ENCODE results near the gene ACSL4. TPM values are rescaled to one million over a fixed set of nuclear protein-coding genes. Genes with fewer than 3 reads are reported as not detected.

ACSL4 gene
- total RNA-seq, 6 experiments from 2014 or later, result 1.8 to 76.7 (median 5.3) TPM

GRCh38 chrX:109635146-109635545, 97.9 kb downstream of the ACSL4 start:
- TF ChIP-seq CTCF (IDR thresholded peaks at IDR 0.05) (peak; percentile 30 to 70 (median 54)), POLR2A (IDR thresholded peaks at IDR 0.05) (no peak)
- intact Hi-C loops (cut with DNase I), result no loop called here

GRCh38 chrX:109632906-109633504, 100.1 kb downstream of the ACSL4 start:
- intact Hi-C loops (cut with DNase I), result no loop called here
- no peak overlapping the region for H3K27ac ChIP-seq
- H3K9me3 ChIP-seq, result no peaks in the 10 kb centered on the region
- DNase-seq, result no peak
- H3K4me1 ChIP-seq, result no peaks in the 10 kb centered on the region
- ATAC-seq, result peak in 3 of 4 donors; percentile 38 to 45 (median 42)
- H3K4me3 ChIP-seq, result no peak overlapping the region
- H3K27me3 ChIP-seq, result no peaks in the 10 kb centered on the region
- no peaks in the 10 kb centered on the region for H3K36me3 ChIP-seq
- WGBS (ENCODE audit: insufficient coverage, low coverage, low lambda C conversion rate, missing lambda C conversion rate), result 42% methylated on average over 5 of the region's 5 CpGs
- peak; percentile 42 to 64 (median 54) for TF ChIP-seq CTCF (IDR thresholded peaks at IDR 0.05)
- TF ChIP-seq POLR2A (IDR thresholded peaks at IDR 0.05), result no peak

More at GRCh38 chrX:109635146-109635545, 97.9 kb downstream of the ACSL4 start:
- DNase-seq (no peak), ATAC-seq (peak; percentile 59 to 73 (median 66))
- H3K9me3 ChIP-seq, result no peaks in the 10 kb centered on the region
- WGBS (ENCODE audit: insufficient coverage, low coverage, low lambda C conversion rate, missing lambda C conversion rate), result 19% methylated on average over 3 of the region's 3 CpGs
- H3K4me1 ChIP-seq, result no peaks in the 10 kb centered on the region
- no peak overlapping the region for H3K4me3 ChIP-seq
- H3K27me3 ChIP-seq, result no peaks in the 10 kb centered on the region
- no peaks in the 10 kb centered on the region for H3K36me3 ChIP-seq
- no peak overlapping the region for H3K27ac ChIP-seq

GRCh38 chrX:109629310-109629709, 103.7 kb downstream of the ACSL4 start:
- intact Hi-C loops (cut with DNase I), result loop anchor here in 1 of 2 donors (10.0 kb wide), 1 partner anchor 135 kb away; no protein-coding TSS in a partner anchor

GRCh38 chrX:109626637-109627036, 106.4 kb downstream of the ACSL4 start:
- intact Hi-C loops (cut with DNase I), result loop anchor here in 1 of 2 donors (10.0 kb wide), 1 partner anchor 132 kb away; no protein-coding TSS in a partner anchor
- TF ChIP-seq POLR2A (IDR thresholded peaks at IDR 0.05) (no peak), CTCF (IDR thresholded peaks at IDR 0.05) (no peak)

More at GRCh38 chrX:109629310-109629709, 103.7 kb downstream of the ACSL4 start:
- TF ChIP-seq CTCF (IDR thresholded peaks at IDR 0.05) (no peak), POLR2A (IDR thresholded peaks at IDR 0.05) (no peak)
- no peak for DNase-seq
- 53% methylated on average over 2 of the region's 3 CpGs for WGBS (ENCODE audit: insufficient coverage, low coverage, low lambda C conversion rate, missing lambda C conversion rate)
- Histone ChIP-seq H3K4me3 (no peak overlapping the region), H3K4me1 (no peaks in the 10 kb centered on the region), H3K27me3 (no peaks in the 10 kb centered on the region), H3K27ac (no peak overlapping the region), H3K9me3 (no peaks in the 10 kb centered on the region), H3K36me3 (no peaks in the 10 kb centered on the region)
- ATAC-seq, result no peak

More at GRCh38 chrX:109626637-109627036, 106.4 kb downstream of the ACSL4 start:
- DNase-seq (no peak), ATAC-seq (no peak)
- no peaks in the 10 kb centered on the region for H3K27me3 ChIP-seq
- H3K36me3 ChIP-seq, result no peaks in the 10 kb centered on the region
- H3K9me3 ChIP-seq, result no peaks in the 10 kb centered on the region
- H3K4me3 ChIP-seq, result no peak overlapping the region
- H3K4me1 ChIP-seq, result no peaks in the 10 kb centered on the region
- H3K27ac ChIP-seq, result no peak overlapping the region
- 40% methylated on average over 1 of the region's 4 CpGs for WGBS (ENCODE audit: insufficient coverage, low coverage, low lambda C conversion rate, missing lambda C conversion rate)

Measured in right lobe of liver (tissue), 6 donors.